Epidermal melanocyte (primary cell): Measurements from ENCODE around the gene TFF1.

Experiments
- DNase-seq: peaks from one replicate; pipeline ENCODE4 v3.0.0; 2011; ENCODE audit warnings: low spot score; ENCODE audit not compliant: insufficient read length

Gene TFF1

DNA sequence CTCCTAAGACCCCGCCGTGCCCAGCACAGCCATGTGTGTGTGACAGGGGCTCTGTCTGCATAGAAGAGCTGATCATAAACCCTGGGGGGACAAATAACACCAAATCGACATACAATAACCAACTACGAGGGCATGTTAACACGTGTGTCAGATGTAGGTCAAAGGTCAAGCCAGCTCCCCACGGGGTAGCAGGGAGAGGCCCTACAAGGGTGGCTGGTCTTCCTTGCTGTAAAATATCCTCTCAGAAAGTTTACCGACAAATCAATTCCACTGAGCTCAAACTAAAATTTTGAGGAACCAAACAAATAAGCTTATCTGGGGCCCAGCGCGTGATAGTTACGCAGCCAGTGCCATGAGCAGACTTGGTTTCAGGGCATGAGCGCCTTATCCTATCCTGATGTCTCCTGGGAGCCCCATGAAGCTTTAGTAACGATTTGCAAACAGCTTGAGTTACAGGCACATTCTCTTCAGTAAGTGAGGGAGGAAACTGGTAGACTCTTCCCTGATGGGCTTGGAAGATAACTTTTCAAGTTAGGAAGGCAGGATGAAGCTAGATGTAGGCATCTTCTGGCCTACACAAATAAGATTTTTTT is 32.2 kb upstream of the TFF1 start:
- no peak for DNase-seq

DNA sequence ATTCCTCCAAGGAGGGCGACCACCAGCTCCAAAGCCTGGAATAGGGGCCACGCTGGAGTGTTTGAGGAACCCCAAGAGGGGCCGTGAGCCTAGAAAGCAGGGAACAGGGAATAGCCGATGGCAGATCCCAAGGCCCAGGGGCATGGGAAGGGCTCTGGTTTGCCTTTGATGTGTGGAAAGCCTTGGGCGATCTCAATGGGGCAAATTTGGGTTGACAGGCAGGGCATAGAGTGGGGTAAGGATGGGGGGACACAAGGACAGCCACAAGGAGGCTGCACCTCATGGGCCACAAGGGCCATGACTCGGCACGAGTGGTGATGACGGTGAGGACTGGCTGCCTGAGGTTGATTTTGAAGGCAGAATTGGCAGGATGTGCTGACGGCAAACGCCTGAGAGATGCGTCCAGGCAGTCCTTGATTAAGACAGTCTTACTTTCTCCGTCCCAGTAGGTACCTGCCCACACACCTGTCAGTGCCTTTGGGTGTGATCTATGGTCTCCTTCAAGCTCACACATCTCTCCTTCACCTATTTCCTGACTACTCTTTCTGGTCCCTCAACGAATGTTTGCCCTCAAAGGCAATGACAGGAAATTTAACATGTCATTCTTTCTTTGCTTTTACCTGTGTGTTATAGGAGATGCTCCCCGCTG is 31.5 kb upstream of the TFF1 start:
- no peak for DNase-seq

DNA sequence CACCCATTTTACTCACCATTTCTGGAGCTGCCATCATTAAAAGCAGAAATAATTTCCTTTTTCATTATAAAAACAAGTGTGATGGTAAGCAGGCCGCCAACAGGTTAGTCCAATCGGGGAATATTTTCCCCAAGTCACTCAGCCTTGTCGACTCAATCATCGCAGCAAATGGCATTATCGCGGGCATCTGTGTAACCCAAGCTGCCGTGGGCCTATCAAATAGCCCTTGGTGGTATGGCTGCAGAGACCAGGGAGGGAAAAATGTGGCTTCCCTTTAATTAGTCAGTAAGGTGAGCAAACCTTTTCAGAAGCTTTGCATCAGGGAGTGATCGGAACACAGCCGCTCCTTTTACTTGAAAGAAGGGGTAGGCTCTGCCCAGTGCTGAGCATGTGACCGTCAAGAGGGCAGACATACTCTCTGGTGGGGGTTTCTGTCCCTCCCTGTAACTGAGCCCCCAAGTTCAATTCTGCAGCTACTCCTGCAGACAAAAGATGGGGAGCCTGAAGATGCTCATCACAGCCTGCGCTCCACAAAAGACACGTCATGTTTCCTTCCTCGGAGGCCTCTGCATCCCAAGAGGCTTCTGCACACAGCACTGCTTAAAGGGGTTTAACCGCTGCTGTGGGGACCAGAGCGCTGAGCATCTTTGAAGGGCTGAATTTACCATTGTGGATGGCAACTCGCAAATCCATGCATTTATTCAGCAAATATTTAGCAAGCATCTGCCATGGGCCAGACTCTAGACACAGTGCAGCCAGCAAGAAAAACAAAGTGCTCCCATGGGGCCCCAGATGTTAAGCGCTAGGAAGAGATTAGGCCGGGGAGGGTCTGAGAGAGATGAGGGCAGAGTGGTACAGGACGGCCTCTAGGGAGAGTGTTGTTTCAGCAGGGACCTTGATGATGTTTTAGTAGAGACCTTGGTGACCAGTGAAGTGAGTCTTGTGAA is 30.7 kb upstream of the TFF1 start:
- DNase-seq: no peak

DNA sequence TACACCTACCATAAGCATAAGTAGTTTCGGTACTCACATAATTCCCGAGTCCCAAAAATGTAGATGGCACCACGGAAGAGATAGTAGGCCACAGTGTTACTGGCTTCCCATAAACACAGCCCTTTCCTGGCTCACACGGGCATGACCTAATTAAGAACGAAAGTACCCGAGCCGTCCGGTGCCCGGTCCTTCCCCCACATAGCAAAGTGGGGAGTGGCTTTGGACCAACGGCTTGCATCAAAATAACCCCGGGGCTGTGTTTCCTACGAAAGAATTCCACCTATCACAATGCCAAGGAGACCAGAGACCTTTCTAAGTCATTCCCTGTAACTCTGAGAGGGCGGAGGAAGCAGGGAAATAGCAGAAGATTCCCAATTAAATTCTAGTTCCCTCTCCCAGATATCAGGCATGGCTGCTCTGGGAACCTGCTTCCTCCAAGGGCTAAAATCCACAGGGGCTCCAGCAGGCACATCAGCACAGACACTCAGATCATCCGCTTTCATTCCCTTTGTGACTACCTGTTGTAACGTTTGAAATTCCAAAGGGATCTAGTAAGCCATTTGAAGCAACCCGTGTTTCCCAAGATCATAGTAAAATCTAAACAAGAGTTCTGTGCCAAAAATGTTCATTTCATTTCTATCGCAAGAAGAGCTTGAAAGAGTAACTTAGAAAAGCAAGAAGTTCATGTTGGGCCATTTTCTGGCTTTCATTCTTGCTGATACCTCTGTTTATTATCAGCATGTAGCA is 29.7 kb upstream of the TFF1 start, which contains the start of gene TMPRSS3:
Gene TMPRSS3 (minus strand): TSS at position 148 of the 747 bp plus-strand sequence. CDS start 635 bp downstream, outside the sequence.
- no peak for DNase-seq

DNA sequence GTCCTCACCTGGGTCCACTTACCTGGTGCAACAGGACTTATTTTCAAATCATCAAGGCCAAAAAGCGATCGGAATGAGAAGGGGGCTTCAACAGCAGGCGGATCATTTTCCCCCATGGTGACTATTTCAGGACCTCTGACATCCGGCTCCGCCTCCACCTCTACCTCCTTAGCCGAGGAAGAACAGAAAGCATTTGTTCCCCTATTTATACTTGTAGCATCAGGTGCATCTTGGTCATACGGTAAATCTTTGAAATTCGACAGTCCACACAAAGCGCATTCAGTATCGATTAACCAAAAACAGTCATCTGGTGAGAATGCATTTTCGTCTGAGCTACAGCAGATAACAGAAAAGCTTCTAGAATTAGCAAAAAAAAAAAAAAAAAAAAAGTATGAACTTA is 29.0 kb upstream of the TFF1 start:
- no peak for DNase-seq

DNA sequence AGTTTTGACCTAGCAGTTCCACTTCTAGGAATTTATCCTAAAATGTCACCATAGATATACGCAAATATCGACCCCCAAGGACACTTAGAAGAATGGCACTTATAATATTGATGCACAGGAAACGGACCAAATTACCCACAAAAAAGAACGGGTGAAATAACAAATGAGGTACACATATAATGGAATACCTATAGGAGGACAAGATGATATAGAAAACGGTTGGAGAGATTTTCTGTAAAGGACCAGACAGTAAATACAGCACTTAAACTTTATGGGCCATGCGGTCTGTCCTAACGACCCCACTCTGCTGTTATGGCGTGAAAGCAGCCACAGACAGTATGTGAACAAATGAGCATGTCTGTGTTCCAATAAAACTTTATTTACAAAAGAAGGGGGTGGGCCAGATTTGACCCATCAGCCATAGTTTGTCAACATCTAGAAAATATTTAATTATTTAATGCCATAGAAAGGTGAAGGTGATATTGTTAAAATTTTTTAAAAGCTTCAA is 27.2 kb upstream of the TFF1 start:
- no peak for DNase-seq

DNA sequence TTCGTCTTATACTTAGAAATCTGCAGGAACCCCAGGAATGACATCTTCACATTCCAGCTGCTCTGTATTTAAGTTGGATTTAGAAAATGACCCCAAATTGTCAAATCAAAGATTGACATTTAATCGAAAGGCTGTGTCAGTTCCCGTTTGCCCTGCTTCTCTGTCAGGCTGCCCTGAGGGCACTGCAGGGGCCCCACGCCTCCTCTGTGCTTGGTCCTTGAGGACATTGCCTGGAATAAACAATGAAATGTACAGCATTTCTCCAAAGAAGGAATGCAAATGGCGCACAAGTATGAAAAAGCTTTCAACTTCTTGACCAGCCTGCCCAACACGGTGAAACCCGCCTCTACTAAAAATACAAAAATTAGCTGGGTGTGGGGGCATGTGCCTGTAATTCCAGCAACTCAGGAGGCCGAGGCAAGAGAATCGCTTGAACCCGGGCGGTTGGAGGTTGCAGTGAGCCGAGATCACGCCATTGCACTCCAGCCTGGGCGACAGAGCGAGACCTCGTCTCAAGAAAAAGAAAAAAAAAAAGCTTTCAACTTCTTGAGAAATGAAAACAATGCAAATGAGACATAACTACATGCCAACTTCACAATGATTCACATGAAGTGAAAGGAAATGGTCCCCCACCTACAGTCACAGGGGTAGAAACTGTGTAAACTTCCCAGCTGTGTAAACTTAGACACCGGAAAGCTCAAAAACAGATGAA is 26.6 kb upstream of the TFF1 start:
- DNase-seq: no peak

DNA sequence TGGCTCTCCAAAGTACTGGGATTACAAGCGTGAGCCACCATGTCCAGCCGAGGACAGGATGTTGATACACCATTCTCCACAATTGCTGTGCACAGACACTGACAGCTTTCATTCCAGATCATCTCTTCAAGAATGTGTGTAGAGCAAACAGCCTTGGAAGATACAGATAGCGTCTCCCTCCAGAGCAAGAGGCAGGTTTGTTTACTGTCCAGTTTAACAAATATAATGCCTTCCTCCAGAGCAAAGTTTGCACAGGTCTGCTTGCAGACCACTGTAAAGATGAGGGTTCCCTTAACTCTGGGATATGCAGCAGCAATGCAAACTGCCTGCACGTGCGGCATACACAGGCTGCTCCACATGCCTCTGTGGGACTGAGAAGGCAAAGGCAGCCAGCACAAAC is 25.0 kb upstream of the TFF1 start:
- DNase-seq: no peak

DNA sequence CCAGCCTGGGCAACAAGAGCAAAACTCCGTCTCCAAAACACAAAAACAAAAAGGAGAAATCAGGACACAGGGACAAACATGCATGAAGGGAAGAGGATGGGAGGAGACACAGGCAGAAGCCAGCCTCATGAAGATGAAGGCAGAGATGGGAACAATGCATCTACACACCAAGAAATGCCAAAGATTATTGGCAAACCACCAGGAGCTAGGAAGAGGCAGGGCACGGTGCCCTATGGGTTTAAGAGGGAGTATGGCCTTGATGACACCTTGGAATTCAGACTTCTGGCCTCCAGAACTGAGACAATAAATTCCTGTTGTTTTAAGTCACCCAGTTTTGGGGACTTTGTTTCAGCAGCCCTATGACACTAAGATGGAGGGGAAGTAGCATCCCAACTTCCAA is 24.4 kb upstream of the TFF1 start:
- DNase-seq: no peak

DNA sequence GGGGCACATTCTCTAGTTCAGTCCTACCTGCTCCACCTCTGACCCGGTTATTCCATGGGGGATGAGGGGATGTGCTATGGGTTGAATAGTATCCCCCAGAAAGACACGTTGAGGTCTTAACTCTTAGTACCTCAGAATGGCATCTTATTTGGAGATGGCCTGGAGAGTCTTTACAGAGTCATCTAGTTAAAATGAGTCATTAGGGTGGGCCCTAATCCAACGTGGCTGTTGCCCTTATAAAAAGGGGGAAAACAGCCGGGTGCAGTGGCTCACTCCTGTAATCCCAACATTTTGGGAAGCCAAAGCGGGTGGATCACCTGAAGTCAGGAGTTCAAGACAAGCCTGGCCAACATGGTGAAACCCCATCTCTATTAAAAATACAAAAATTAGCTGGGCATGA is 23.9 kb upstream of the TFF1 start:
- DNase-seq: no peak

DNA sequence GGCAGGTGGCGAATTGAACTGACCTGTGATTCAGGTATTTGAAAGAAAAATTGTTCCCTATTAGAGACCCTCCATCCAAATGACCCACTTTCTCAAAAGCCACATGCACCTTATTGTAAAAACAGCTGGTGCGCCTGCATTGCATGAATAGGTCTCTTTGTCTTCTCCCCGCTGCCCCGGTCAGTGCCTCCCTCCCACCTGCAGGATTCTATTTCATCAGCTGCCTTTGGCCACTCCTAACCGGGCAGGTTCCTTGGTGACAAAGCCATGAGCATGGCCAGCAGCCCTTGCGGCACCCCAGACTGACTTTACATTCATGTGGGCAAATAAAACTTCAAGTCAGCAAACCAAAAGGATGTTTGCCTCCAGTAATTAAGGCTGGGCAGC is 23.1 kb upstream of the TFF1 start:
- no peak for DNase-seq

DNA sequence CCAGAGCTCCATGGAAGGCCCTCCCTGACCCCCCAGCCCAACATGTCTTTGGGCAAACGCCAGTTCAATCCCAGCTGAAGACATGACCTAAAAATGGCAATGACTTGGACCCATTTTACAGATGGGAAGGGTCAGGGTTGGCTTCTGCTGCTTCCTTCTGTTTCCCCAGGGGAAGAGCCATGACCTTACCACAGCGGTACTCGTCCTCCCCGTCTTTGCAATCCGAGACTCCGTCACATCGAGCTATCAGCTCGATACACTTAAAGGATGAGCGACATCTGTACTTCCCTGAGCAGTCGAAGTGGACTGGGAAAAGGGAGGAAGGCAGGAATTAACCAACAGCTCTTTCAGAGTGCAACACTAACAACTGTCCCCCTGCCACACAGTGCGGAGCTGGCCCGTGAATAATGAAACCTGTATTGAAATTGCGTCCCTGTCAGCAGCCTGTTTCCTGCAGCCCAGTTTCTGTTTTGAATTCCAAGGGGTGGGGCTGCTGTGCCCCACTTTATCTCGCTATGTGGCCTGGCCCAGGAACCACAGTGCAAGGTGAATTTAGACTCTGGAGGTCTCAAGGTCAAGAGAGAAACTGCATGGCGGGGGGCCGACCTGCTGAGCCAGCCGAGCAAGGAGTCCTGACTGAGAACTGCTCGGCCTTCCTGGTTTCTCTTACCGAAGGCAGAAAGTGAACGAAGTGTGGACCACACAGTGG is 22.6 kb upstream of the TFF1 start:
- DNase-seq: no peak

DNA sequence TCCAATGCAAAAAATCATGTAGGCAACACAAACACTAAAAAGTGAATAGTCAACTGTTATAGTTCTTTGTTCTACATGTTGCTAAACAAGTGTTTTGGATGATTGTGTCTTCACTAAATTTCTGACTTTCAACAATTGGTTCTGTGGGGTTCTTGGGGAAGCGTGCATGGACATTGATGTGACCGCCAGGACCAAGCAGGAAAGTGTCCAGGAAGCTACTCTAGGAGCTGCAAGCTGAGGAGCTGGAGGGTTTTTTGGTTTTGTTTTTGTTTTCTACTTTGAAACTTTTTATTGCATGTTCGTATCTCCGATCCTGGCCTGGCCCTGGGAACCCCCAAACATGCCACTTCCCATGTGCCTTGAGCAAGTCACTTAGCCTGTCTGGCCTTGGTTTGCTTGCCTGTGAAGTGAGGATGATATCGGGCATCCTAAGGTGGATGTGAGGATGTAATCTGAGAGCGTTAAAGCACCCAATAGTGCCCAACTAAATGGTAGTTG is 21.6 kb upstream of the TFF1 start:
- DNase-seq: no peak

DNA sequence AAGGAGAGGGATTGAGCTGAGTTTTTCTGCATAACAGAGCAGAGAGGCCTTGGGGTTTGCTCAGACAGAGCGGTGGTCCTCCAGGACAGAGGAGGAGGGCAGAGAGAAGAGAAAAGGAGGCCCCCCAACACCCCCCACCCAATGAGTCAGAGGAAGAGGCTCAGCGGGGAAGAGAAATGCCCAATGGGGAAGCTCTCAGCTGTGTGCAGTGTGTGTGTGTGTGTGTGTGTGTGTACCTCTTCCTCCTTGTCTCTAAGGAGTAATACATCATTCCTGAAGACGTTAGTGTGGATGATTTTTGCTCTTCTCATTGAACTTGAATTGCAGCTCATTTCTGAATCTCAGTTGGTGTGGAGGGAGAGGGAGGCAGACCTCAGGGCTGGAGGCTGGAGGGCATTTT is 20.8 kb upstream of the TFF1 start:
- no peak for DNase-seq

DNA sequence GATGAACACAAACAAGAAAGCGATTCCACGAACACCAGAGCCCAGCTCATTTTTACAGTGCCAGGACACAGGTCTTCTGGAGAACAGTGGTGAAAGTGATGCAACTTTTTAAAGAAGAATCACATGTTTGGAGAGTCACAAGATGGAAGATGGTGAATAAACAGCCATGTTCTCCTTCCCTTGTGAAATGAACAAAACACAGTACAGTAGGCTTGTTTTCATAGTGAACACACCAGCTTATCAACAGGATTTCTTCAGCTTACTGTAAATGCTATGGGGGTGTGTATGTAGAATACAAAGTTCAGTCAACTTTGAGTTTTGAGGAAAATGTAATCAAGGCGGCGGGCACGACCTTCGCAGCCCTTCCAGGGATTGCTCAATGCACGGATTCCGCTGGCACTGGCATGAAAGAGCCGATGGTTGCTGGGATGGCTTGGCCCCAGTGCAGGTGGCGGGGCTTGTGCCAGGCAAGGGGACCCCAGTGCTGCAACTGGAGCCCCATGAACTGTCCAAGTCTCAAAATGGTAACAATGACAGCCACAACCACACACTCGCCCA is 19.8 kb upstream of the TFF1 start:
- no peak for DNase-seq

DNA sequence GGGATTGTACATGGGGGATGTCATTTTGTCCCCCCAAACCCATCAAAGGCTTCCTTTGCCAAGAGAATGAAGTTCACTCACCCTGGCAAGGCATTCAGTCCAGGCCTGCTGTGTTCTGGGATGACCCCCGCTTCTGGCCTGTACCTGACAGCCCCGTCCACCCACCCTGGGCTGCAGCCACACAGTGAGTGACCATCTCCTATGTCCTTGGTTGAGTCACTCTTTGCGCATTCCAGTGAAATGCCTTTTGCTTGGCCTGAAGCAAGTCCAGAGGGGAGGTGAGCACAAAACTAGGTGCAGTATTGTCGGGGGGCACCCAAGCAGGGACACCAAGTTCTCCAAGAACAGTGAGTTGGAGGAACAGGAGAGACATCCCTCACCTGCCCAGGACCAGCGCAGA is 19.3 kb upstream of the TFF1 start:
- no peak for DNase-seq

DNA sequence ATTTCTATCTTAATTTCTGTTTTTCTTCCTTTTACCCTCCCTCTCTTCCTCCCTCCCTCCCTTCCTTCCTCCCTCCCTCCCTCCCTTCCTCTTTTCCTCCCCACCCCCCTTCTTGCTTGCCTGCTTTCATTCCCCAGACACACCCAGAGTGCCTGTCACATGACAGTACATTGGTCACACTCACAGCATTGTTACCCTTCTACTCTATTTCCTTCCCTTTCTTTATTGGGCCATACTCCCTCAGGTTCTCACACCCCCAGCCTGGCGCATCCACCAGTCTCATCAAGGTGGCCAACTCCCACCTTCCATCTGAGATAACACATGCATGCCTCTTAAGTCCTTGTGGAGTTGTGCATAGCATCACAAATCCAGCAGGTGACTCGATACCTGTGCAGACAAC is 18.7 kb upstream of the TFF1 start:
- no peak for DNase-seq

DNA sequence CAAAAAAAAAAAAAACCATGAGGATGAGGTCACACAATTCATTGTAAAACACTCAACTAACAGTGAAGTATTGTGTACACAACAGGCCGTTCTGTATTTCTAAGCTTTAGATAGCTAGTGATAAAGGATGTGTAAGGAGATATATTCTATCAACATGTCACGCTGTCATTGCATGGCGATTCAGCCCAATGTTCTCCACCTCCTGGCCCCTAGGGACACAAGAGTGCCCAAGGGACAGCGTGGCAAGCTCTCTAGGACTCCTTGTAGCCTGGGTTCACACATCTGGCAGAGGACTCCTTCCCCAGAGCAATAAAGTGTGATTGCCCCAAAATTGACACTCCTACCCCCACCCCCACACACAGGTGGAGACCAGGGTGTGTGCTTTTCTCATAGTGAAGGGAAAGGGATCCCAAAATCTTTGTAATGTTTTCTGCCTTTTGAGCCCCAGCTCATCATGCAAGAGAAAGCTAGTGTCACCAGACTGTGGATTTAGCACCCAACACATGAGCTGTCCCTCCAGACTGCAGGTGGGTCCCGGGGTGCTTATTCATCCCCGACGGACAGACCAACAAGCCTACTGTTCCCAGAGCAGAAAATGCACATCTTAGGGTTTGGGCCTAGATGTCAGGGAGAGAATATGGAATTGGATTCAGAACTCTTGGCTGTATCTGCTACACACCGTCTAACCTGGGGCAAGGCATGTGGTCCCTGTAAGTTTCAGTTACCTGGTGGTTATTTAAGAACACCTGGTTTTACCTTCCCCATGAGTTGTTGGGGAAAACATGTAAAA is 18.0 kb upstream of the TFF1 start:
- no peak for DNase-seq

DNA sequence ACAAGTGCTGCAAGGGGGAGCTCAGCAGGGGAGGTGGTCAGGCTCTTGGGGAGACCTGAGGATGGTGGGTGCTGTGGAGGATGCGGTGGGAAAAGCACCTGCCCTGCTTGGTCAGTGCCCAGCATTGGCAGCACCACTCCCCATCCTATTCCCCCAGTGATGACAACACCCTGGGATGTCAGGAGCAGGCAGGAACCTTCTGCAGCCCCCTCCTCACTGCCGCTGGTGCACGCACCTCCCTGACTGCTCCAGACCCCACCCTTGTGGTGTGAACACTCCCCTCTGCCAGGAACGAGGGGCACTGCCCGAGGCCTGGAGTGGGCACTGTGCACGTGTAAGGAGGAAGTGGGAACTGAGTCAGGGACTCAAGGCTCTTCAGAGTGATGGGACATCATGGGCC is 17.0 kb upstream of the TFF1 start:
- no peak for DNase-seq
